ENCODE results near the gene SECISBP2L.
A peak's percentile ranks its signal among the peaks of the same experiment; 100 is the strongest.

The SECISBP2L gene

DNA sequence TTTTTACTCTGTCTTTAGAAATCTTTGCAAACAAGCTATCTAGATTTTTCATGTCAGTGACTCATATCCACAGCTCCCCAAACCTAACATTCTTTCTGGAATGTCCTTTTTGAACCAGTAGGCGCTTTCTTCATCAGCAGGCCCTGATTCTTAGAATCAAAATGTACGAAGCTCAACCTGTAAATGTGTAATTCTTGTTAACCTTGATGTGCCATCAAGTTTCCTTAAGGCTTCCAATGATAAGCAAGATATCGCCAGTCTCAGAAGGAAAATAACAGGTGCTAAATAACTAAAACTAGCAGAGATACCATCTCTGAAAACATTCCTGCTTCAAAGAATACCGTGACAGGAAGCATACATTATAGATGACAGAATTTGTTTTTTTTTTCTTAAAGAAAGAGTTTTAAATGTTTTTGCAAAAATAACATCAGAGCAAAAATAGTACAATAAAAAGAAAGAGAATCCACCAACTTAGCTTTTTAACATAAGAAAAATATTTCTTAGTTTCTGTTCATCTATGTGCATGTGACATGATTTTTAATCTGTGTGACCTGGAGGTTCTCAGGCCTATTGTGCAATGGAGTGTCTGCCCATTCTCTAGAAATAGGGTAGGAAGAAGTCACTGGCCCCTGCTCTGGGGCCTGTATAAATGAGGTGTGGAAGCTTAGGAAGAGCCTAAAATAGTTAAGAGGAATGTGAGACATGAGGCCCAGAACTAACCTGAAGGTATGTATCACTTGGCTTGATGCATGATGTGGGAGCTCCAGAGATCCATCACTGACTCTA, 14.7 kb upstream of the SECISBP2L start:
- no peak for DNase-seq (ENCODE audit: low spot score)

DNA sequence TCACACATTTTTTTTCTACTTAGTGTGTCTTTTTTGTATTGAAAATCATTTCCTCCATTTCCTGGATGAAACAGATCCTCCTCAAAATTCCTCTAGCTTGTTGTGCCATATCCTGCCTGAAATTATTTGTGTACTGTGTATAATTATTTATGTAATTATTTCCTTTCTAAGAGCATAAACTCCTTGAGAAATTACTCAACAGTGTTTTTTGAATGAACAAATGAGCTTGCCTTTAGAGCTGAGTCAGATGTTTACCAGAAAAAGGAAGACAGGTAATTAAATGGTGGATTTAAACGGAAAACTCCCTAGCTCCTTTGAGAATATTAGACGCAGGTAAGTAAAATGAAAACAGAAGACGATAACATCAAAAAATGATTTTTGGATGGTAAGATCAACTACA, 13.2 kb upstream of the SECISBP2L start:
- DNase-seq (ENCODE audit: low spot score) = no peak

DNA sequence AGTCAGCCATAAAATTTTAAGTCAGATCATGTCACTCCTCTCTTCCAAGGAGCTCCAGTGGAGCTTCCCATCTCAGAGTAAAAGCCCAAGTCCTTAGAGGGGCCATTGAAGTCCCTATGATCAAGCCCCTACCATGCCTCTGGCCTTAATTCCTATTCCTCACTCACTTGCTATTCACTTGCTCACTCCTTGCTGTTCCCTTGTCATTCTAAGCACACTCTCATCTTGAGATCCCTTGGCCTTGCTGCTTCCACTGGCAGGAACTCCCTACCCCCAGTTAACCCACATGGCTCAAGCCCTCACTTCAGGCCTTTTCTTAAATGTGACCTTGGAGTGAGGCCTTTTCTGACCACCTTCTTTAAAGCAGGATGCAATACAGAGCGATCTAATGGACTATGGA, 12.3 kb upstream of the SECISBP2L start:
- DNase-seq (ENCODE audit: low spot score) = no peak

DNA sequence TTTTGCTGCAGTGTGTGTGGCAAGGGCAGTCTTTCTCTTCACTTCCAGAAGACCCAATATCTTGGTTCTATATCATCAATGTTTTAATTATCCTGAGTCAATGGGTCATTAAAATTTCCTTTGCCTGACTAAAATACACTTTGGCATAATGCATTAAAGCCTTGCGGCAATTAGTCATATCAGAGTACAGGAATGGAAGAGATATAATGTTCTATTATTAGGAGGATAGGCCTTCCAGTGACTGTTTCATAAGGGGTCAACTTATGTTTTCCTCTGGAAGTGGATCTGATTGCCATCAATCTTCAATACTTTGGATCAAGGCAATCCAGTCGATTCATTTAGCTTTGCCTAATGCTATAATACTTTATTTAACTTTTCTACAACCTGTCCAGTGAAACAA, 9.4 kb upstream of the SECISBP2L start:
- no peak for DNase-seq (ENCODE audit: low spot score)

DNA sequence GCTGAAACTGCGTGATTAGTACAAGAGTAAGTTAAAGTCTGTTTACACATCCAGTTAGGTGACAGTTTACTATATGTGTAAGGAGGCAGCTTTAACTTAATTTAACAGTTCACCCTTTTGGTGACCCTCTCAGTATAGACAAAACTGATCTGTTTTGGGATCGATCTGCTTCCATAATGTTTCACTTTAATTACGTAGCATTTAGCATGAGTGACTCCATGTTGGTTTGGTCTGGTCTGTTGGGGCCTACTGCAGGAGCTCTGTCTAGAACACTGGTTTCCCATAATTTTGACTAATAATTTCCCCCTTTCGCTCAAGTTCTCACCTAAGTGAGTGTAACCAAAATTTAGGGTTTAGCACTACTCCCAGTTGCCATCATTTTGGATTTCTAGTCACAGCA, 6.4 kb upstream of the SECISBP2L start:
- DNase-seq (ENCODE audit: low spot score) = no peak

DNA sequence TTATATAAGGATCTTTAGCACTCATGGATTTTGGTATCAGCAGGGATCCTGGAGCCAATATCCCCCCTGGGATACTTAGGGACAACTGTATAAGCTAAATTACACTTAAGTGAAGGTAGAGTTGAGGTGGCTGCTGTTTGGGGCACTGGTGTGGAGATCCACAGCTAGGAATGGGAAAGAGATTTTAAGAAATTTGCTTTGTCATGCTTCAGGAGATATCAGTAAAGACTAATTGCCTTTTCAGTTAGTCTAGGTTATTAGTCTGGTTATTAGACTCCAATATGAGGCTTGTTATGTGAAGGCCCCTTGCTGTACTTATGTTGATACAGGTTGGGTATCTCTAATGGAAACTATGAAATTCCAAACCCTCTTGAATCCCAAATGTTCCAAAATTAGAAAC, 1.2 kb upstream of the SECISBP2L start:
- no peak for DNase-seq (ENCODE audit: low spot score)

DNA sequence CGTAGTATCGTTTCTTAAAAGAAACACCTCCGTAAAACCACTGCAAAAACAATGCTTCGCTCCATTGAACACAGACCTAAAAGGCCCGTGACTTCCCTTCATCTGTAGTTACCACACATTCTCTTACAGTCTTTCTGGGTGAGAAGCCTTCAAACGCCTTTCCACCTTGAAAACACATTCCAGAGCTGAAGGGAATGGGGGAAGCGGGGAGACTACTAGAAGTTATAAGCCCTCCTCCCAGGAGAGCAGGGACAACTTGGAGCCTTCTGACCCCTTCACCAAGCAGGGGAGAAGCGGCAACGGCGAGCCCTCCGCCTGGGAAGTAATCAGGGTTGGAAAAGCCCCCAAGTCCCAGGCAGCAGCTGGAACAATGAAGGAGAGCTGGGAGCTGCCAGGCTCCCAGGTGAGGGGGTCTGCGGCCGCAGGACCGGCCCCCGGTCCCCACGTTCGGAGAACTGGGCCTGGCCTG, 461 bp downstream of the SECISBP2L start:
- DNase-seq (ENCODE audit: low spot score) = peak; percentile 54

DNA sequence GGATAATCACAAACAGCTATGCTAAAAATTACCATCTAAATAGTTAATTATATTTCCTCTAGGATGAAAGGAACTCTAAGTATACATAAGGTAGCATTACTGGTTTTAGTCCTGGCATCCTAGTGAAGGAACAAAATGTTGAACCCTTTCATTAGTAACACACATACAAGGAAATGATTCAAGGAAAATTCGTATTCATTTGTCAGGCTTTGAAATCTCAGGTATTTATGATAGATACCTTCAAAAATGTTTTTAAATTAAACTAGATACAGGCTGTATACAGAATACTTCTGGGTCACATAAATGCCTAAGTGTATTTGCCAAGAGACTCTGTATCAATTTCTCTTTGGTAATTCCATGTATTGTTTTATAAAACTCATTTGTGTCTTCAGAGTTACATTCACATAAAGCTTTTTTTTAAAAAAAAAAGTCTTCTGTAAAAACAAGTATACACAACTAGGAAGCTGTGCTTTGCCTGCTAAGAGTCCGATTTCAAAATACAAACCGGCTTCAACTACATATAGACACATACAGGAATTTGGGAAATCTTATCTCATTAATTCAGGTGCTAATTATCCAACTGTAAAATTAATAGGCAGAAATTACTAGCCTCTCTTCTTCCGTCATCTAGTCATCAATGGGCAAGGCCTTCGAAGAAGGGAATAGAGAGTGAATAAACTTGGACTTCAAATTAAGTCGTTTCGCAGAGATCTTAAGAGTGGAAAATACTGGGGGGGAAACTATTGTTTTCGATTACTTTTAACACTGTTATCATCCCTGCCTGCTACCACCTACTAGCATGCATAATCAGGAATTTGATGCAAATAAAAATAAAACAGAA, 1.3 kb downstream of the SECISBP2L start:
- no peak for DNase-seq (ENCODE audit: low spot score)

DNA sequence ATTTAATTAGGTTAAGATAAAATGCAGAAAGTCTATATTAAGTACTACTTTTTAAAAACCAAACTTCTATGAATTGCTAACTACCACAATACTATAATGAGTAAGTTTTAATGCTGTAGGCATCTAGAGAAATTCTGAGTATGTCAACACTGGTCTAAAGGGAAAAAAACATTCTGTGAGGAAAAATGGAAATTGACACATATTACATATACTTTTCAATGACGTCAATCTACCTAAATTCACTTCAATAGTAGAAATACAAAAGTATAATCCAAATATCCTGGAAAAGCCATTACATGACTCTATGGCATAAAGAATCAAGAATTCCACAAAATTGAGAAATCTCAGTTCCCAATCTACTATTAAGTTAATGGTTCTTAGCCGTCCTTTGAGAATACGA, 2.2 kb downstream of the SECISBP2L start:
- DNase-seq (ENCODE audit: low spot score) = no peak

DNA sequence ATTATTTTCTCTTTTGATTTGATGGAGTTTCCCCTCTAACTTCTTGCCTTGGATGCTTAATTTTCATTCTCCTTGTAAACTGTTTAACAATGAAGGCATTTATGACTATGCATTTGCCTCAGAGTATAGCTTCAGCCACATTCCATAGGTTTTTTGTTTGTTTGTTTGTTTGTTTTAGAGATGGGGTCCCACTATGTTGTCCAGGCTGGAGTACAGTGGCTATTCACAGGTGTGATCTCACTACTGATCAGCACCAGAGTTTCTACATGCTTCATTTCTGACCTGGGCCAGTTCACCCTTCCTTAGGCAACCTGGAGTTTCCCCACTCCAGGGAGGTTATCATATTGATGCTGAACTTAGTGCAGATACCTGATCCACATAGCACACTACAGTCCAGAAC, 4.1 kb downstream of the SECISBP2L start:
- no peak for DNase-seq (ENCODE audit: low spot score)

DNA sequence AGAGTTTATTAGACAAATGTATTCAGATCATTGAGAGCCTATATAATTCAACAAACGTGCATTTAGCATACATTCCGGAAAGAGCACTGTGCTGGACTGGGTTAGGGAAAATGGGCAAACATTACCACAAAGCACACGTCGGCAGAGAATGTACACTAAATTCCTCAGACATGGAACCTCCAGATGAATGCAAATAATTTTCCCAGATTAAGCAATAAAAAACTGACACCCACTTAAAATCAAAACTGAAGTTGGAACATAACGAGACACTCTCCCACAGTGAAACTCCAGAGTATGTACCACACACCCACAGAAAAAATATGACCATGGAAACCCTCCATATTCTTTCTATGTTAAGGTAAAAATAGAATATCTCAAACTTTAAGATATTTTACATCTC, 4.8 kb downstream of the SECISBP2L start:
- DNase-seq (ENCODE audit: low spot score) = peak; percentile 47

DNA sequence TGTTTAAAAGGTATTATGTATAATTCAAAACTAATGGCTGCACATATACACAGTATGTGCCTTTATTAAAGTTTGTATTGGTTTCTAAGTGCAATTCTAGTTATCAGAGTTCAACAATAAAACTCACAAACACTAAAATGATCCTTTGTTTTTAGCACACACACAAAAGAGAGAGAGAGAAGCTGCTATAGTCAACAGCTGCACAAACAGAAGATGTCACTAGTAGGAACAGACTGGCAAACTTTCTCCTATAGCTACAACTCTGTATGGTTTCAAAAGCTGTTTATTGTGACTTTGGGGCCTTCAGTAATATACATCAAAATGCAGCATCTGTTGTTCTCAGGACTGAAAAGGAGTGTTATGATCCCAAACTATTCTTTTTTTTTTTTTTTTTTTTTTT, 6.1 kb downstream of the SECISBP2L start:
- DNase-seq (ENCODE audit: low spot score) = peak; percentile 88

DNA sequence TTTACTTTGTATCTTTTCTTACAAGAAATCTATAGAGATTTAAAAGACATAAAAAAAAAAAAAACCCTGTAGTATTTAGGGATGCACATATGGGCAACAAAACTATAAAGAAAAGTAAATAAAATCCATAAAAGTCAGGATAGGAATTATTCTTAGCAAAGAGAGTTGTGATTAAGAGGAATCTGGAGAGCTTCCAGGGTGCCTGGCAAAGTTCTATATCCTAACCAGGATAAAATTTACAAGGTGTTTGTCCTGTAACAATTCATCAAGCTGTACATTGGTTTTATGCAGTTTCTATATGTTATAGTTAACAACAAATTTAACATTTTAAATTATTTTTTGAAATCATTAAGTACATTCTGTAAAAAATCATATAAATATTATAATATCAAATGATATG, 7.9 kb downstream of the SECISBP2L start:
- no peak for DNase-seq (ENCODE audit: low spot score)

DNA sequence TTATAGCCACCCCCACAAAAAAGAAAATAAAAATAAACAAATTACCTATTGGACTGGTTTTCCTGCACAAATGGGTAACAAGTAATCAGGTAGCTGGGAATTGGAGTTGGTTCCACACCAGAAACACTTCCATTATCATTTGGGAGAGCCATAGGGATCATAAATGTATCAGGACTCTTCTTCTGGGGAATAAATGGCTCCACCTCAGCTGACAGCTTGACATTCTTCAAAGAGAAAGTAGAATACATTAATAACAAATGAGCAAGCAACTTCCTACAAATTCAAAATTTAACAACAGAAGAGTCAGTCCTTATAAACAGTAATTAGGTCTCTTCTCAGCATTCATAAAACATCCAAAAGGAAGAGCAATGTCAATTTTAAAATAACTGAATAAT, 8.7 kb downstream of the SECISBP2L start:
- DNase-seq (ENCODE audit: low spot score) = no peak

DNA sequence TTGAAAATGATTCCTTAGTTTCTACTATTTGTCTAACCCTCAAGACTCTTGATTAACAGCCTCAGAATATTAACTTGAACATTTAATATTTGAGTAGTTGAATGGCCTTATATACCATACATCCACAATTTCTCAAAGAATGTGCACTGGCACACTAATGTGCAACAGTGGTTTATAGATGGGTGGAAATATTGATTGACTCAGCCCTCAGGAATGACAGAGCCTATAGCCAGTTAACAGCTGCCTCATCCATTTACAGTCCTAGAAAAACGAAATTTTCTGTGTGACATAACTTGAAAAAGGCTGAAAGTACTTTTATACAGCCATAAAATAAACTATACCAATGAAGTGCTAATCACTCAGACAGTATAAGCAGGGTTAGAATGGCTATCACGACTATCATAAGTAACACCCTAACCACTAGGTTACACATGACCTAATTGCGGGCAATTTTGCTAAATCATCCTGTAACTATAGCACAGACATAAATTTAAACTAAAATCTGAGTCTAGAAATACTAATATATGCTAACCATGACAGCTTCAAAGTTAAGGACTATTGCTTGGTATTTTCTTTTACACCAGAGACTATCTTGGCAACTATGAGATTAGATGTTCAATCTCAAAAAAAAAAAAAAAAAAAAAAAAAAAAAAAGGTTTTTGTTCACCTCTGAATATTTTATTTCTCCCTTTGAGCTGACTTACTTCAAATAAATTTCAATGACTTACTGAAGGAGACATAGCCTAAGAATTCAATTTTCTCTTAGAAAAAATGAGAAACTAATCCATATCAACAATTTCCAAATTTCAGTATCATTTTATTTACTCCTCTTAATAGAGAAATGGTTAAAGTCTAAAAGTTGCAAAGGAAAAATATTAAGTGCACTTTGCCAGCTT, 9.3 kb downstream of the SECISBP2L start:
- no peak for DNase-seq (ENCODE audit: low spot score)

DNA sequence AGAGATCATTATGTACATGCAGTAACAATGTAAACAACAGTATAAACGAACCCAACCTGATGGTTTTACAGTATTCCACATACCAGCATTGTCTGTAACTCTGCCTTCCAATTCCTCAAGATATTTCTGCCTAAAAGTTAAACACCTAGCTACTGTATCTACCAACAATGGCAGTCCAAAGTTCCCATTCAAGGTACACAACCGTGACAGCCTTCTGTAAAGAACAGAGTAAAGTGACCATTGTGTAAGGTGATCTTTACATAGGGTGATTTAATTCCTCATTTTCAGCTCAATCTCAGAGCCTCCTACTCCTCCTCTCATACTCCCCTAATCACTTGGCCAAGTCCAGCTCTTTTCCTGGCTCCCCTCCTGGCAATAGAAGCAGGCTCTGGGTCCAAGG, 10.4 kb downstream of the SECISBP2L start:
- no peak for DNase-seq (ENCODE audit: low spot score)

DNA sequence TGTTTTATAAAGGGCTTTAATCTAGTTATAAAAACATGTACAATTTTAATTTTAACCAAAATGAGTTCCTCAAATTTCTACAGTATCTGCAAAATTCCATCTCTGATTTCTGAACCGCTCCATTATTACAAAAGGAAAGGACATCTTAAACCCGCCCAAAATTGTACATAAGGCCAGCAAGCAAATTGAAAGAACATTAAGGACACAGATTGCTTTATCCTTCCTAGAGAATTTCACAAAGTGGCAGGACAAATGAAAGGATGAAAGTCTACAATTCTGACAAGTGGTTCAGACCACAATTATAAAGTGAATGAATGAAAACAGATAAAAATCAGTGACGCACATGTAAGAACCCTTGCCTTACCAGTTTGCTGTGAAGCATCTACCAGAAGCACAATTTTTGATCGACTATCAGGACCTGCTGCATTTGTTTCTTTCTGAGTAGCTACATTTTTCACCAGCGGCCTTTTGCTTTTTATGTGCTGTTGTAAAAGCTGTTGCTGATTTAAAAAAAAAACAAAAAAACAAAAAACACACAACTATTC, 13.6 kb downstream of the SECISBP2L start:
- DNase-seq (ENCODE audit: low spot score) = no peak

DNA sequence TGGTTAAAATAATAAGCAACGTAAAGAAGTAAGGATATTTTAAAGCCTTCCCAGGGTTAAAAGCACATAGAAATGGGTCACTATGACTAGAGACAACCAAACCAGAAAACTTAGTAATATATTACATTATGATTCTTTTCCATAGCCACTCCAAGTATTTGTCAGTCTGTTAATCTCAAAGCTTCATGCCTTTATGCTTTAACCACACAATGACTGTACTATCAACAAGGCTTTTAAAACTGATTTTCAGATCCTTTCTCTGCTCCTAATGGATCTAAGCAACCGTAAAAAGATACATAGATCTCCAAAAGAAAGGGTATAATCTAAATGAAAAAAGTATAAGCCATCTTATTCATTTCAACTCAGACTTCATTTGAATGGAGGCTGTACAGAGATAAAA, 14.4 kb downstream of the SECISBP2L start:
- DNase-seq (ENCODE audit: low spot score) = no peak

DNA sequence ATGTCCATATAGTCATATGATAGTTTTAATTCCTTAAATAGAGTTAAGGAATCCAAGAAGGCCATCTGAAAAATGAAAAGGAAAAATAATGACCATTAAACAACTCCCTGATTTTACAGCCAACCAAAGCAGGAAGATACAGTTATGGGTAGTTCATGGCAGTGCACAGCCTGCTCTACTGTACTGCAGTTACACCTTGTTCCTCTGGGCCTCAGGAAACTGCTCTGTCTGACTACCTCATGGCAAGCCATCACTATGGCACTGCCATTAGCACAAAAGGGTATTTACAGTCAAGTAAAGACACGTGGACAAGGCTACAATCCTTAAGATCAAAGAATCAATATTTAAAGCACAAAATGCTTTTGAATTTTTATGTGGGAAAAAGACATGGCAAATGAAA, 19.5 kb downstream of the SECISBP2L start:
- no peak for DNase-seq (ENCODE audit: low spot score)

DNA sequence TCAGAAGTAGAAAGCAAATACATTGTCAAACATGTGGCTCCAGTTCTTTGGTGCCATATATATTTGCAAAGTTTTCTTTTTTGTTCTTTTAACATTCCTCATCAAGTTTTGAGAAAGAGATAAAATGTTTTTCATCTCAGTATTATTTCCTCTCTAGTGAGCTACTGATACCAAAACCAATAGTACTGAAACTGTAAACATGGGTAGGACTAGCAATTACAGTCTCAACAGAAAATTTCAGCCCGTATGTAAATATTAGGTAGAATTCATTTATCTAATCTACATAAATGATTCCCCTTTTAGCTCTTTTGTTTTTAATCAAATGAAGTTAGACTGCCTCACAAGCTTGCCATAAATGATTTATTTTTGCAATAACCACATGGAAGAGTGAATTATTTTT, 21.4 kb downstream of the SECISBP2L start:
- DNase-seq (ENCODE audit: low spot score) = no peak

DNA sequence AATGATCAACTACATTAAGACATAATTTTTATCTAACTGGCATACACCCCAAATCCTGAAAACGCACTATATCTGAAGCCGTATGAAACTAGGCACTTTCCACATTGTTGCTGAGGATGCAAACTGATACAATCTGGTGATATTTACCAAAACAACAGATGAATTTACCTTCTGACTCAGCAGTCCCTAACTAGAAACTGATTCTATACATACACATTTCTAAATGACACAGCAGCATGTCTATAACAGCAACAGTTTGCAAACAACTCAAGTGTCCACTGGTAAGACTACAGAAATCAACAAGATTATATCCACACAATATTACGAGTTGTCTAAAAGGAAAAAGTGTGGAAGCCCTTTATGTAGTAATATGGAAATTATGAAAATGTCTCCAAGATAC, 22.9 kb downstream of the SECISBP2L start:
- DNase-seq (ENCODE audit: low spot score) = no peak

DNA sequence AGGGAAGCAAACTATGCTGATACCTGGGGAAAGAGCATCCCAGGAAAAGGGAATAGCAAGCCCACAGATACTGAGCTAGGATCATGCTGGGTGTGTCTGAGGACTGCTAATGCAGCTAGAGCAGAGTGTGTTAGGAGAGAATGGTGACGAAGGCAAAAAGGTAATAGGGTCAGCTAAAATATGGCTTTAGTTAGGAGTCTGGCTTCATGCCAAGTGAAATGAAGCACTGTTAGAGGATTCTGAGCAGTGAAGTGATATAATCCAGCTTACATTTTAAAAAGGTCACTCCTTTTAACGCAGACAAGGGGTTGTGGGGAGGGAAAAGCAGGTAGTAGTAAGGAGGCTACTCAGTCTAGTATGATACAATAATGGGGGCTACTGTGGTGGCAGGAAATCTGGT, 30.4 kb downstream of the SECISBP2L start:
- DNase-seq (ENCODE audit: low spot score) = no peak

Data from globus pallidus (tissue), 1 donor.